A673 (cell line): Measurements from ENCODE around the gene TEX14. TPM values are rescaled to one million over a fixed set of nuclear protein-coding genes. Genes with fewer than 3 reads are reported as not detected.

Experiments used
- BruUV-seq: library from RNA; stranded (reverse); fragments of 400-500 nt; replicated peaks from 2 replicates; lab custom pipeline; 2021; lab: Mats Ljungman, UMichigan
- CTCF ChIA-PET: fragments of 300-600 bp; sonication (Branson Sonifier 250); formaldehyde crosslinking; loops from one replicate; lab custom pipeline; 2022; ENCODE audit warnings: antibody characterized with exemption; lab: Charles Lee
- POLR2A ChIA-PET: fragments of 300-600 bp; sonication (Branson Sonifier 250); formaldehyde crosslinking; loops from one replicate; lab custom pipeline; 2022; ENCODE audit warnings: antibody characterized with exemption; ENCODE audit not compliant: low non-redundant PET; lab: Charles Lee
- DNase-seq: peaks from one replicate; pipeline ENCODE4 v3.0.0-alpha.2; 2015; ENCODE audit warnings: low spot score
- H3K27ac ChIP-seq: fragments of 200-600 bp; sonication (generic); 2 replicates; pipeline ENCODE4 v1.5.1; 2016; ENCODE audit warnings: mixed run types, low read depth, mild to moderate bottlenecking, mixed read lengths, antibody characterized with exemption, low read length; ENCODE audit not compliant: poor library complexity, severe bottlenecking
- H3K27me3 ChIP-seq: fragments of 200-600 bp; sonication (generic); replicated peaks from 2 replicates; pipeline ENCODE4 v1.6.1; 2017; ENCODE audit warnings: mixed run types, low read depth, mild to moderate bottlenecking, mixed read lengths, antibody characterized with exemption, low read length; ENCODE audit not compliant: insufficient read depth, poor library complexity
- H3K36me3 ChIP-seq: fragments of 200-600 bp; sonication (generic); 2 replicates; pipeline ENCODE4 v1.6.1; 2016; ENCODE audit warnings: mixed run types, mild to moderate bottlenecking, mixed read lengths, antibody characterized with exemption, low read length; ENCODE audit not compliant: insufficient read depth, poor library complexity, severe bottlenecking
- H3K4me1 ChIP-seq: fragments of 200-600 bp; sonication (generic); 2 replicates; pipeline ENCODE4 v1.6.1; 2017; ENCODE audit warnings: mixed run types, mild to moderate bottlenecking, mixed read lengths, antibody characterized with exemption, low read length; ENCODE audit not compliant: insufficient read depth, poor library complexity, severe bottlenecking
- H3K4me3 ChIP-seq: fragments of 200-600 bp; sonication (generic); 2 replicates; pipeline ENCODE4 v1.5.1; 2016; ENCODE audit warnings: low read depth, mixed run types, mild to moderate bottlenecking, mixed read lengths, low read length; ENCODE audit not compliant: poor library complexity, severe bottlenecking
- H3K9me3 ChIP-seq: fragments of 200-600 bp; sonication (generic); 2 replicates; pipeline ENCODE4 v1.6.1; 2016; ENCODE audit warnings: mixed run types, low read depth, mild to moderate bottlenecking, mixed read lengths, antibody characterized with exemption, low read length; ENCODE audit not compliant: poor library complexity, severe bottlenecking
- CTCF ChIP-seq: fragments of 300-800, 200-600 bp; sonication (generic); conservative IDR thresholded peaks from 2 replicates; pipeline ENCODE4 v1.5.1; 2017; ENCODE audit warnings: low read depth, mild to moderate bottlenecking, antibody characterized with exemption, low read length, moderate library complexity, mixed read lengths
- EZH2 ChIP-seq: fragments of 200-600 bp; sonication (generic); IDR thresholded peaks from 2 replicates; pipeline ENCODE4 v1.6.1; 2017; ENCODE audit warnings: borderline replicate concordance, low read depth, mild to moderate bottlenecking, mixed read lengths, antibody characterized with exemption, low read length; ENCODE audit not compliant: poor library complexity, severe bottlenecking
- intact Hi-C: fragments of 100-400 bp; cut with micrococcal nuclease; formaldehyde crosslinking; loops from one replicate; pipeline ENCODE4 v1.10.0; 2022; ENCODE audit not compliant: unreplicated experiment
- total RNA-seq: library from RNA; stranded (reverse); gene quantifications from 2 replicates; pipeline ENCODE4 v1.2.3, GENCODE V29; 2021

Gene TEX14
- total RNA-seq, 1 experiment from 2014 or later: 0.26 TPM

DNA sequence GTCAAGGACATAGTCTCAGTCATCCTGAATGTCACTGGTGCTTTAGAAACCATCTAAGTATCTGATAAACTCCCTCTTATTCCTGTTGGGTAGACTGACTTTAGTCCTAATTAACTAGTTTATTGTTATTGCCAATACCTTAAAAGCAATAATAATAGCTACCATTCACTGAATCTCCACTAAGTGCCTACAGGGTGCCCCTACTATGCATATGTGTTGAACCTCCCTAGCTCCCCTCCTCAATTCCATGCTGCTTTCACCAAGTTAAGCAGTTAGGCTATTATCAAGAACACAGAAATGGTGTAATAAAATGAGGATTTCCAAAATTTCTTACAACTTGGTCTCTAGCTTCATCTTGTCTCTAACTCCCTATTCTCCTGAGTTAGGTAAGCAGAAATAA lies 89.9 kb downstream of the TEX14 start:
- intact Hi-C loops: no loop called here

GRCh38 chr17:58597371-58597770 lies 94.5 kb downstream of the TEX14 start:
- no TSS peak for BruUV-seq
- TF ChIP-seq CTCF (no peak), EZH2 (no peak)
- H3K9me3 ChIP-seq: no peaks in the 10 kb centered on the region
- ChIA-PET CTCF (no interaction called here), POLR2A (no interaction called here)
- H3K4me3 ChIP-seq: no peak overlapping the region
- H3K27ac ChIP-seq: no peak overlapping the region
- H3K27me3 ChIP-seq: no peaks in the 10 kb centered on the region
- DNase-seq: no peak
- H3K4me1 ChIP-seq: no peaks in the 10 kb centered on the region
- no peaks in the 10 kb centered on the region for H3K36me3 ChIP-seq
- intact Hi-C loops: no loop called here

More for the DNA sequence above, 89.9 kb downstream of the TEX14 start:
- no peaks in the 10 kb centered on the region for H3K36me3 ChIP-seq
- no peak overlapping the region for H3K4me3 ChIP-seq
- no peak overlapping the region for H3K27ac ChIP-seq
- no peaks in the 10 kb centered on the region for H3K4me1 ChIP-seq
- no peak for TF ChIP-seq CTCF
- TF ChIP-seq EZH2: no peak
- no peaks in the 10 kb centered on the region for H3K9me3 ChIP-seq
- BruUV-seq: no TSS peak
- ChIA-PET POLR2A (no interaction called here), CTCF (no interaction called here)
- H3K27me3 ChIP-seq: no peaks in the 10 kb centered on the region
- DNase-seq: no peak

GRCh38 chr17:58595194-58595792 lies 96.6 kb downstream of the TEX14 start:
- BruUV-seq: no TSS peak
- H3K9me3 ChIP-seq: no peaks in the 10 kb centered on the region
- no peak overlapping the region for H3K27ac ChIP-seq
- intact Hi-C loops: no loop called here
- no peaks in the 10 kb centered on the region for H3K4me1 ChIP-seq
- no peak for DNase-seq
- ChIA-PET POLR2A (no interaction called here), CTCF (no interaction called here)
- H3K4me3 ChIP-seq: no peak overlapping the region
- H3K27me3 ChIP-seq: no peaks in the 10 kb centered on the region
- TF ChIP-seq EZH2 (no peak), CTCF (no peak)
- no peaks in the 10 kb centered on the region for H3K36me3 ChIP-seq
